ENCODE measurements around the gene KIF23.
A peak's percentile ranks its signal among the peaks of the same experiment; 100 is the strongest.

DNA sequence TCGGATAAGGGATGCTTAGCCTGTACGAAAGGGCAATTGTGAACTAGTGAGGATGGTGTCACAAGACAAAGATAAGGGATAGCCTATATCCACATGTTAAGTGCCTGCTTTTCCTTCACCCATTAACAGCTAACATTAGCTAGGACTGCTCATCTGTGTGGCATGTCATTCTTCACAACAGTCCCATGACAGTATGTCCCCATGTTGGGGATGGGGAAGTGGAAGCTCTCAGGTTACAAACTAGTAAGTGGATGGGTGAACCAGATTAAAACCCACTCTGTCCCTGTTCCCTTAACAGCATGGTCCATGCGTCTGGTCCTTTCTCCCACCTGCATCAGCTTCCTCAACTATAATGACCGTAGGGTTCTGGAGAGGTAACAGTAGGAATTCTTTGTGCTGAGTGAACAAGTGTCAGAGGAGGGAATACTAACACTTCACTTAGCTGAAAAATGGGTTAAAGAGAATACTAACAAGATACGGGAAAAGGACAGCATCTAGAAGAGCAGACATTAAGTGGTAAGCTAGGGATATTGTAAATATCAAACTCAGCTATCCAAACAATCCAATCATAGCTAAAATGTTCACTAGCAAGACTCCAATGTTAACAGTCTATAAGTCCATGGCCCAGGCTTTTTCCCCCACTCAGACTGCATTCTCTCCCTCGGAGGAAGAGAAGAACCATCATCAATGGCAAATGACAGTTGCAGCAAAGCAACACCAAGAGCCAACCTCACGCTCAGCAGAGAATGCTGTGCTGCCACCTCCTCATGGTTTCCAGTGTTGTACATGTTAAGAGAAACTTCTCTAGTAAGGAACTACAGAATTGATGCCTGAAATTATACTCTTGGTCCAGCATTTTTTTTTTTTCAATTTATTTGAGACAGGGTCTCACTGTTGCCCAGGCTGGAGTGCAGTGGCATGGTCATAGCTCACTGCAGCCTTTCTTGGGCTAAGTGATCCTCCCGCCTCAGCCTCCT is 43.4 kb downstream of the KIF23 start:
- no peak for TF ChIP-seq CTCF (IDR thresholded peaks at IDR 0.05 in 2 of 3, conservative IDR thresholded peaks at IDR 0.05 in 1 of 3; ENCODE audit: borderline replicate concordance in 1 of 3, insufficient read depth in 1 of 3, low read depth in 2 of 3, low read length in 2 of 3)
- no peak for TF ChIP-seq REST (IDR thresholded peaks at IDR 0.05; ENCODE audit: low read depth)
- no peak for TF ChIP-seq POLR2AphosphoS5 (IDR thresholded peaks at IDR 0.05; ENCODE audit: low read depth, low read length)
- 0 out of 2 replicates have a peak, but pooled peaks have one; percentile 7 for TF ChIP-seq JUND (IDR thresholded peaks at IDR 0.05)
- no peak for TF ChIP-seq CBX3 (IDR thresholded peaks at IDR 0.05; ENCODE audit: low read depth)
- no peak for TF ChIP-seq POLR2A (IDR thresholded peaks at IDR 0.05; ENCODE audit: borderline replicate concordance, extremely low read depth, insufficient read depth, insufficient read length)
- no peak for TF ChIP-seq RAD21 (IDR thresholded peaks at IDR 0.05; ENCODE audit: low read depth)
- no peak for TF ChIP-seq FOSL1 (IDR thresholded peaks at IDR 0.05; ENCODE audit: low read depth)
- no peak for TF ChIP-seq YY1 (IDR thresholded peaks at IDR 0.05; ENCODE audit: extremely low read depth, insufficient replicate concordance, low read depth, low read length)

Data from HCT116 (cell line).